CD4-positive, alpha-beta T cell treated with Interferon gamma for 1 hour (primary cell): ENCODE measurements around the gene CTAGE1.

ENCODE experiments used
- DNase-seq: peaks from one replicate; pipeline ENCODE4 v3.0.0-alpha.2; 2020

The CTAGE1 gene

GRCh38 chr18:22387364-22387763, 30.4 kb downstream of the CTAGE1 start:
- no peak for DNase-seq

GRCh38 chr18:22385718-22386117, 32.0 kb downstream of the CTAGE1 start:
- DNase-seq, result no peak

GRCh38 chr18:22378672-22379282, 38.9 kb downstream of the CTAGE1 start:
- peak; percentile 2 for DNase-seq

GRCh38 chr18:22377769-22378168, 39.9 kb downstream of the CTAGE1 start:
- no peak for DNase-seq

DNA sequence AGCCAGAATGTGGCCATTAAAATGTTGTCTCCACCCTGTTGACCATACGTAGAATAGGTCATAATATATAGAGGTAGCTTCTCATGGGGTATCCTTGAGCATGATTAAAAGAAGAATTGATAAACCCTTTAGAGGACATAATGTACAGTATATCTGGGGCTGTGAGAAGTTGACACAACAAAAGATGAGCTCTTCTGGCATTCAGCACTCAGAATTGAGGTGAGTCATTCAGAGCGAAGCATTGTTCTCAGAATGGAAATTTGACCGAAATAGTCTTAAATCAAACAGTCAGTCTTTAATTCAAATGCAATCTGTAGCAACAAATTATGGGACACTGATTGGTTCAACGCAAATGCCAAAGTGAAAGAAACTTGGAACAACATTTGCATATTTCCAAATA, 47.3 kb downstream of the CTAGE1 start:
- no peak for DNase-seq

- no peak for DNase-seq
Measured at GRCh38 chr18:22368021-22368420, 49.7 kb downstream of the CTAGE1 start.

DNA sequence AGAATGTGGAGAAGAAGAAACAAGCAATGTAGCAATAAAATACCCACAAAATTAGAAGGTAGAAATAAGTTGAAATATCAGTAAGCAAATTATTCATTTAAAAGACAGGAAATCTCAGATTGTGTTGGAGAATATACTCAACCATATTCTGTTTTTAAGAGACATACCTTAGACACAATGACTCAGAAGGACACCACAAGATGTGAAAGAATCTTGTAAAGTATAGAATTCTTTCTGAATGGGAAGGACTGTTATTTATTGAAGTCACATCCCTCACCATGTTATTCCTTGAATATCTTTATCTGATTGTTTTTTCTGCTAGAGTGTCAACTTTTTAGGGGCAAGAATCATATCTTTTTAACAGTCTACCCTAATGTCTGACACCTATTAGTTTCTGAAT, 50.4 kb downstream of the CTAGE1 start:
- no peak for DNase-seq

DNA sequence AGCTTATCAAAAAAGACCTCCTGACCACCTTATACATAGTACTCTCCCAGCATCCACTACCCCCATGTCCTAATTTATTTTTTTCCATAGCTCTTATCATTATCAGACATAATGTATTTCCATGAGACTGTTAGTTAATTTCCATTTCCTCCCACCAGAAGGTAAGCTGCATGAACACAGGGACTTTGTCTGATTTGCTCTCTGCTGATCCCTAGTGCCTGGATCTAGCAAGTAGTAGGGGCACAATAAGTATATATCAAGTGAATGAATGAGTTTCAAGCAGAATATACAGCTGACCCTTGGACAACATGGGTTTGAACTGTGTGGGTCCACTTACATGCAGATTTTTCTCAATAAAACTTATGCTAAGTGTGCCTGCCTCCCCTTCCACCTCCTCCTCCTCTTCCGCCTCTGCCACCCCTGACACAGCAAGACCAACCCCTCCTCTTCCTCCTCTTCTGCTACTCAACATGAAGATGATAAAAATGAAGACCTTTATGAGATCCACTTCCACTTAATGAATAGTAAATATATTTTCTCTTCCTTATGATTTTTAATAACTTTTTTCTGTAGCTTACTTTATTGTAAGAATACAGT, 53.8 kb downstream of the CTAGE1 start:
- no peak for DNase-seq
